GM21381 (cell line): ENCODE data around the gene TMTC1.

Source experiments
- ATAC-seq: cut with Tn5 transposase; IDR thresholded peaks from one replicate; pipeline ENCODE4 v1.9.1; 2021; ENCODE audit warnings: mild to moderate bottlenecking, moderate library complexity; ENCODE audit not compliant: unreplicated experiment

TMTC1 gene

GRCh38 chr12:29714966-29715365 lies 68.8 kb downstream of the TMTC1 start:
- no peak for ATAC-seq

GRCh38 chr12:29713729-29714128 lies 70.0 kb downstream of the TMTC1 start:
- ATAC-seq, result no peak

DNA sequence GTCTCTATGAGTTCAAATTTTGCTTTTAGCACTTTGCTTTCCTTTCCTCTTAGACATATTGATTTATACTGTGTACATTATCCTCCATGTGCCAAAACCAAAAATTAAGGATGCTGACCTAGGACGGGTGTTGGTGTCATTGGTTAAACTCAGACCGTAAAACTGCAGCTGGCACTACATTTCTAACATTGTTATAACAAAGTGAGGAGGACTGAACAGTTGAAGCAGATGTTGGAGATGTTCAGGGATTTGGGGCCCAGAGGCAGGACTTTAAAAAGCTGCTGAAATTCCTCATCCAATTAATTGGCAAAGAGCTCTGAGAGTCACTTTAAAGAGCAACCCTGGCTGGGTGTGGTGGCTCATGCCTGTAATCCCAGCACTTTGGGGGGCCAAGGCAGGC lies 72.4 kb downstream of the TMTC1 start:
- no peak for ATAC-seq

GRCh38 chr12:29710104-29710503 lies 73.6 kb downstream of the TMTC1 start:
- ATAC-seq, result no peak

GRCh38 chr12:29709496-29710040 lies 74.2 kb downstream of the TMTC1 start:
- no peak for ATAC-seq

DNA sequence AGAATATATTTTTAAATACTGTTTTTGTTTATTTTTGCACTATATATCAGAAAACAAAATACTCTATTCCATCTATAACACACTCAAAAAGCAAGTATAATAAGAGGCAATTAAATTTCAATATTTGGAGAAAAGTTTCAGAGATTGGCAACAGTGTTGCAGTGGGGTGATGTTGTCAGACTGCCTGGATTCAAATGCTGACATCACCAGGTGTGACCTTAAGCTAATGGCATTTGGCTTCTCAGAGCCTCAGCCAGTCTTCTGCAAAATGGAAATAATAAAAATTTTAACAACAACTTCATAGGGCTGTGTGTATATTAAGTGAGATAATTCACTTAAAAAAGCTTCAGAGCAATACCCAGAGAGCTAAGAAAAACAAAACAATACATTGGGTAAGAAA lies 74.7 kb downstream of the TMTC1 start:
- no peak for ATAC-seq

DNA sequence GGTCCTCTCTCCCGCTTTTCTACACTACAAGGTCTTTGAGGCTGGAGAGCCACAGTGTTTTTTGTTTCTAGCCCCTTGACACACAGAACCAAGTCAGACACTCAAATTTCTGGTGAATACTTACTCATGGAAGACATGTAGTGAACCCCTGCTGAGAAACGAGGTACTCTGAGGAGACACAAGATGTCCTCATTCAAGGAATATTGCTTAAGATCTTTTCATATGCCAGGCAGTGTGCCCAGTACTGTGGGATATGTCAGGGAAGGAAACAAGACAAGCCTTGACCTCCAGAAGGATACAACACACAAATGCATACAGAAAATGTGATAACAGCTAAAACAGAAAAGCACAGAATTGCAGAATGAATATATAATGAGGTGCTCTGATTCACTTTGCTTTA lies 75.9 kb downstream of the TMTC1 start:
- no peak for ATAC-seq

GRCh38 chr12:29706311-29706710 lies 77.4 kb downstream of the TMTC1 start:
- ATAC-seq, result no peak

DNA sequence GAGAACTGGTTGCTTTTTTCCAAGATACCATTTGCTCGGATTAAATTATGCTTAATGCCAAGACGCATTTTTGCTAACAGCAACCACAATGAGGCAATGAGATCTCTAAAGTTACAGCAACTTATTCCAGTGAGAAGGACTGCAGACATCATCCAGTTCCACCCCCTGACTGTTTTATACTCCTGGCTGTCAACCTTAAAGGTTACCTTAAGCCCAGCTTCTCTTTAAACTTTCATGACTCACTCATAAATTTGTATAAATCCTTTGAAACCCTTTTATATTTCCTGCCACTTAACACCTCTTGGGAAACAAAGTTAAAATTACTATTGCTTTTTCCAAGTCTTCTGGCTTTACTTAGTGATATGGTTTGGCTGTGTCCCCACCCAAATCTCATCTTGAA lies 80.2 kb downstream of the TMTC1 start:
- no peak for ATAC-seq

GRCh38 chr12:29702972-29703371 lies 80.8 kb downstream of the TMTC1 start:
- no peak for ATAC-seq

- no peak for ATAC-seq
These were observed 81.5 kb downstream of the TMTC1 start for GRCh38 chr12:29702222-29702621.

GRCh38 chr12:29700761-29701481 lies 82.8 kb downstream of the TMTC1 start:
- no peak for ATAC-seq

- no peak for ATAC-seq
These were observed 85.0 kb downstream of the TMTC1 start for GRCh38 chr12:29698756-29699155.

DNA sequence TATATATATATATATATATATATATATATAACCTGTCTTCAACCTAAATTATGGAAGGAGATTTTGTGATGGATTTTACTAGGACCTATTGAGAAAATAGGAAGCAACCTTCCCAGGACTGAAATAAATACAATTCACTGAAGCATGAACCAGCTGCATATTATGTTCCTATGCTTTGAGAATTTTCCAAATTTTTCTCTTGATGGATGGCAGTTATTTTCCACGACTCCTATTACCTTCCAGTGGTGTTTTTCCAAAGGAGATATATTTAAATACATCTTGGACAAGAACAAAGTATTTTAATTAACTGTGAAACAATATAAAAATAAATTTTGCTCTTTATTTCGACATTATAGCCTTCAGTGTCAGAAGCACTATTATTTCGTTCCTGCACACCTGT lies 87.9 kb downstream of the TMTC1 start:
- ATAC-seq, result no peak

- no peak for ATAC-seq
These were observed 88.7 kb downstream of the TMTC1 start for GRCh38 chr12:29695026-29695425.

DNA sequence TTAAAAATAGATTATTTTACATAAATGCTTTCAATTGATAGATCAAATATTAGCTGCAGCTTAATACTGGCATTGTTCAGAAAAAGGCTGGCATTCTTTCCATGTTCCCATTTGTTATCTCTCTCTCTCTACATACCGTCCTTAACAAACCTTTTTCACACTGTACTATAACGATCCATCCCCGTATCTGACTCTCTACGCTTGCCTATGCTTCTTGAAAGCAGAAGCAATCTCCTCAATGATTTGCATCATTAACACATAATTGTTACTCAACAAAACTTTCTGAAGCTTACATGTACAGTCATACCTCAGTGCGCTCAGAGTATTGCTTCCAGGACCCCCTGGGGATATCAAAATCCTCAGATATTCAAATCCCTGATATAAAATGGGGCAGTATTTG lies 89.7 kb downstream of the TMTC1 start:
- no peak for ATAC-seq

- no peak for ATAC-seq
These were observed 91.5 kb downstream of the TMTC1 start for GRCh38 chr12:29692237-29692636.

- ATAC-seq, result no peak
These were observed 92.4 kb downstream of the TMTC1 start for GRCh38 chr12:29691161-29691854.

GRCh38 chr12:29690728-29691127 lies 93.0 kb downstream of the TMTC1 start:
- no peak for ATAC-seq

- no peak for ATAC-seq
These were observed 94.8 kb downstream of the TMTC1 start for GRCh38 chr12:29688914-29689313.

DNA sequence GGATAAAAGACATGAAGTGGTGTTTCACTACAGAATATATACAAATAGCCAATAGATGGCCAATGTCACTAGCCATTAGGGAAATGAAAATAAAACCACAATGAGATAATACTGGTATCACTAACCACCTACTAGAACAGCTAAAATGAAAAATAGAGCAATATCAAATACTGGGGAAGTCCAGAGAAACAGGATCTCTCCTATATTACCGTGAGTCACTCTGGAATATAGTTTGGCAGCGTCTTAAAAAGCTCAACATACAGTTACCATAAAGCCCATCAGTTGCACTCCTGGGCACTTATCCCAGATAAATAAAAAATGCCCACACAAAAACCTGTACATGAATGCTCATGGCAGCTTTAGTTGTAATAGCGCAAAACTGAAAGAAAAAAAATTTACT lies 101.7 kb downstream of the TMTC1 start:
- no peak for ATAC-seq

DNA sequence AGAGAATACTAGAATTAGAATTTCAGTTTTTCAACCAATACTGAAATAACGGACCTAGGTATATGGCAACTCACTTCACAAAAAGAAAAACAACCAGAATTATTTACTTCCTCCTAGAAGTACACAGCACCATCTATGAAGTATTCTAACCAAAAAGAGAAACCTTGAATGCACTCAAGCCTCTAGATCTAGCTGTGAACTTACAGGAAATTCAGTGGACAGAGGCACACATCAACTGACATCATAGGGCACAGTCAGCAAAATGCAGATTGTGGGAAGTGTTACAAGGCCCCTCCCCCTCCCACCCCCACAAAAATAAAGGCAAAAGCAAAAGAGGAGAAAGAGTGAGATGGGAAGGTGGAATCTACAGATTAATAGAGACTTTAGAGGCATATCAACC lies 102.4 kb downstream of the TMTC1 start:
- no peak for ATAC-seq
